Esophagus muscularis mucosa (tissue), 4 donors: ENCODE data around the gene EGR1. TPM values are rescaled to one million over a fixed set of nuclear protein-coding genes. Genes with fewer than 3 reads are reported as not detected.

Experiments used
- DNase-seq: peaks from one replicate; pipeline ENCODE4 v3.0.0-alpha.2; 2017; ENCODE audit errors: extremely low spot score
- H3K27ac ChIP-seq, 4 donors: fragments of 200-600 bp; sonication (generic); replicated peaks in 1 of 4; 1 replicate in 3 of 4; 2 replicates in 1 of 4; pipeline ENCODE4 v1.5.1; 2016 to 2019; ENCODE audit warnings: mild to moderate bottlenecking in 1 of 4
- H3K27me3 ChIP-seq, 4 donors: fragments of 200-600 bp; sonication (generic); one replicate each; pipeline versions ENCODE4 v1.5.1 to v1.6.0; 2016 to 2019
- H3K36me3 ChIP-seq, 4 donors: fragments of 200-600 bp; sonication (generic); one replicate each; pipeline ENCODE4 v1.5.1; 2016 to 2019
- H3K4me1 ChIP-seq, 4 donors: fragments of 200-600 bp; sonication (generic); one replicate each; pipeline ENCODE4 v1.5.1; 2016 to 2019
- H3K4me3 ChIP-seq, 4 donors: fragments of 200-600 bp; sonication (generic); 1 replicate in 2 of 4; 2 replicates in 2 of 4; pipeline ENCODE4 v1.5.1; 2016 to 2019; ENCODE audit warnings: mild to moderate bottlenecking in 4 of 4, moderate library complexity in 1 of 4
- H3K9me3 ChIP-seq, 4 donors: fragments of 200-600 bp; sonication (generic); 1 replicate in 3 of 4; 2 replicates in 1 of 4; pipeline ENCODE4 v1.5.1; 2016 to 2019
- CTCF ChIP-seq, 3 experiments: fragments of 200-600 bp in 2 of 3; fragments of 450-650 bp in 1 of 3; sonication (generic) in 2 of 3; IDR thresholded peaks; one replicate each; pipeline ENCODE4 v1.5.1; 2017 to 2019; ENCODE audit warnings: antibody characterized with exemption in 3 of 3, mild to moderate bottlenecking in 2 of 3, moderate library complexity in 1 of 3
- EP300 ChIP-seq: sonication (generic); formaldehyde crosslinking; IDR thresholded peaks from one replicate; pipeline ENCODE4 v1.6.1; 2017; ENCODE audit warnings: antibody characterized with exemption
- POLR2A ChIP-seq: fragments of 450-650 bp; IDR thresholded peaks from one replicate; pipeline ENCODE4 v1.6.1; 2017; ENCODE audit warnings: antibody characterized with exemption, moderate library complexity, mild to moderate bottlenecking, low read depth
- POLR2AphosphoS5 ChIP-seq, 2 donors: sonication (generic); formaldehyde crosslinking; IDR thresholded peaks; one replicate each; pipeline ENCODE4 v1.6.1; 2017; ENCODE audit warnings: antibody characterized with exemption in 2 of 2
- WGBS: methylation state at CpG from one replicate; pipeline ENCODE4 v1.1.5; 2018; 5-methylcytosine and 5-hydroxymethylcytosine counted together
- intact Hi-C: fragments of 100-400 bp; cut with DNase I; formaldehyde crosslinking; loops from one replicate; pipeline ENCODE4 v1.15.1; 2023
- total RNA-seq, 4 donors: library from RNA; depleted of rRNA; stranded (reverse); fragments of >200 nt; gene quantifications; one replicate each; pipeline versions ENCODE4 v1.1.0 to v1.2.1, GENCODE V29; 2016

Gene EGR1
- total RNA-seq, 4 donors from 2014 or later, result 9.6 to 138 (median 13.5) TPM

GRCh38 chr5:138448481-138449398 lies 16.5 kb upstream of the EGR1 start:
- Histone ChIP-seq H3K36me3 (peaks cover 0 to 20% (median 8%) of the 10 kb centered on the region in 4 donors), H3K27me3 (no peaks in the 10 kb centered on the region), H3K4me1 (peaks cover 9 to 18% (median 14%) of the 10 kb centered on the region in 4 donors), H3K27ac (no peak overlapping the region), H3K9me3 (no peaks in the 10 kb centered on the region), H3K4me3 (no peak overlapping the region)
- intact Hi-C loops, result no loop called here
- no peak for DNase-seq
- TF ChIP-seq POLR2A (no peak), CTCF (IDR thresholded peaks at IDR 0.05) (no peak), POLR2AphosphoS5 (IDR thresholded peaks at IDR 0.05) (no peak), EP300 (no peak)
- WGBS, result 73% methylated on average over 9 of the region's 9 CpGs

GRCh38 chr5:138449501-138450239 lies 15.6 kb upstream of the EGR1 start:
- Histone ChIP-seq H3K27ac (peak overlapping the region in 3 of 4 donors; percentile 9 to 64 (median 50)), H3K4me1 (peaks cover 9 to 18% (median 14%) of the 10 kb centered on the region in 4 donors), H3K4me3 (peak overlapping the region in 3 of 4 donors; percentile 7 to 30 (median 15)), H3K27me3 (no peaks in the 10 kb centered on the region), H3K36me3 (peaks cover 0 to 12% (median 5%) of the 10 kb centered on the region in 4 donors), H3K9me3 (no peaks in the 10 kb centered on the region)
- no peak for TF ChIP-seq POLR2A
- TF ChIP-seq CTCF (IDR thresholded peaks at IDR 0.05), result peak; percentile 90 to 97 (median 96)
- no peak for TF ChIP-seq EP300
- TF ChIP-seq POLR2AphosphoS5 (IDR thresholded peaks at IDR 0.05), result peak; percentile 39 to 73
- DNase-seq, result peak; percentile 96
- 8% methylated on average over 12 of the region's 22 CpGs for WGBS
- intact Hi-C loops, result loop anchor here (1.0 to 5.0 kb wide), 2 partner anchors 54 to 98 kb away; no protein-coding TSS in a partner anchor

GRCh38 chr5:138450971-138451370 lies 14.3 kb upstream of the EGR1 start:
- intact Hi-C loops, result loop anchor here (1.0 to 5.0 kb wide), 2 partner anchors 52 to 96 kb away; no protein-coding TSS in a partner anchor
- no peak for DNase-seq
- TF ChIP-seq EP300, result no peak
- no peak for TF ChIP-seq POLR2AphosphoS5 (IDR thresholded peaks at IDR 0.05)
- no peak for TF ChIP-seq CTCF (IDR thresholded peaks at IDR 0.05)
- TF ChIP-seq POLR2A, result no peak
- Histone ChIP-seq H3K36me3 (peaks cover 0 to under 1% (median 0%) of the 10 kb centered on the region in 4 donors), H3K4me1 (peaks cover 9 to 18% (median 14%) of the 10 kb centered on the region in 4 donors), H3K27me3 (no peaks in the 10 kb centered on the region), H3K27ac (no peak overlapping the region), H3K4me3 (no peak overlapping the region), H3K9me3 (no peaks in the 10 kb centered on the region)
- WGBS, result 89% methylated on average over 5 of the region's 5 CpGs

- Histone ChIP-seq H3K4me1 (peaks cover 9 to 19% (median 17%) of the 10 kb centered on the region in 4 donors), H3K4me3 (no peak overlapping the region), H3K27me3 (no peaks in the 10 kb centered on the region), H3K9me3 (no peaks in the 10 kb centered on the region), H3K27ac (no peak overlapping the region), H3K36me3 (no peaks in the 10 kb centered on the region)
- TF ChIP-seq POLR2AphosphoS5 (IDR thresholded peaks at IDR 0.05), result no peak
- WGBS, result 90% methylated on average over 6 of the region's 6 CpGs
- intact Hi-C loops, result loop anchor here (5.0 kb wide), 1 partner anchor 95 kb away; no protein-coding TSS in a partner anchor
- DNase-seq, result no peak
Measured at GRCh38 chr5:138452720-138453119, 12.6 kb upstream of the EGR1 start.
